ENCODE data around the gene JOSD1.
A peak's percentile ranks its signal among the peaks of the same experiment; 100 is the strongest.

Gene JOSD1

DNA sequence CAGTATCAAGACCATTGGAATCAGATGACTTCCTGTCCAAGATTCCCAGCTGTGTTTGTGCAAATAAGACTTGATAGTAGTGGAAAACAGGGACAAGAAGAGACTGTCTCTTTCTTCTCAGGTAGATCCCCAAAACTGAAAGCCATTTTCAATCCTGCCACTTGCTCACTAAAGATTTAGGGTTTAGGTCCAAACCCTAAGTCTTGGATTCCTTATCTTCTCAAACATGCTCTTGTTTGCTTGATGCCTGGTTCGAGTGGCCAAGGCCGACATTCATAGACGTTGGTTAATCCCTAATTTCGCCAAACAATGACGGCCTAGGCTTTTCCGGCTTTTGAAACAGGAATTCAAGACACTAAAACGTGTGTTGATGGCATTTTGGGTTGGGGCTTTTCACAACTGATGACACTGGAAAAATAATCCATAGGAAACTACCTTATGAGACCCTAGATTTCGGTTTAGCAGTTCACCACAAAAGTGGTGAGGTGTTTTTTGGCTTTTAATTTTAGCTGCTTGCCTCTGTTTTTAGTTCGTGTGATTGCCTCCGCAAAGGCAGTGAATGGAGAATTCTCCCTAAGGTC lies 4.0 kb upstream of the JOSD1 start:
- Histone ChIP-seq H4K20me1 (ENCODE audit: insufficient read depth) (no peaks in the 10 kb centered on the region; the same call in 1 of the 2 replicates), H3K4me2 (peak overlapping the region; percentile 97), H3K4me3 (IDR thresholded peaks at IDR 0.05; ENCODE audit: insufficient read depth, low read depth, low read length) (no peak overlapping the region), H2AFZ (ENCODE audit: low read depth) (peak overlapping the region; percentile 86), H3K79me2 (ENCODE audit: insufficient read depth, low read depth) (peaks cover 40% of the 10 kb centered on the region), H3K36me3 (ENCODE audit: insufficient read depth) (no peaks in the 10 kb centered on the region), H3K27ac (peak overlapping the region; percentile 93), H3K4me1 (ENCODE audit: low read depth, poor library complexity, severe bottlenecking) (peaks cover 33% of the 10 kb centered on the region), H3K27me3 (ENCODE audit: insufficient read depth, low read depth) (no peaks in the 10 kb centered on the region), H3K9ac (peak overlapping the region; percentile 83)
- TF ChIP-seq, protein P1, sequence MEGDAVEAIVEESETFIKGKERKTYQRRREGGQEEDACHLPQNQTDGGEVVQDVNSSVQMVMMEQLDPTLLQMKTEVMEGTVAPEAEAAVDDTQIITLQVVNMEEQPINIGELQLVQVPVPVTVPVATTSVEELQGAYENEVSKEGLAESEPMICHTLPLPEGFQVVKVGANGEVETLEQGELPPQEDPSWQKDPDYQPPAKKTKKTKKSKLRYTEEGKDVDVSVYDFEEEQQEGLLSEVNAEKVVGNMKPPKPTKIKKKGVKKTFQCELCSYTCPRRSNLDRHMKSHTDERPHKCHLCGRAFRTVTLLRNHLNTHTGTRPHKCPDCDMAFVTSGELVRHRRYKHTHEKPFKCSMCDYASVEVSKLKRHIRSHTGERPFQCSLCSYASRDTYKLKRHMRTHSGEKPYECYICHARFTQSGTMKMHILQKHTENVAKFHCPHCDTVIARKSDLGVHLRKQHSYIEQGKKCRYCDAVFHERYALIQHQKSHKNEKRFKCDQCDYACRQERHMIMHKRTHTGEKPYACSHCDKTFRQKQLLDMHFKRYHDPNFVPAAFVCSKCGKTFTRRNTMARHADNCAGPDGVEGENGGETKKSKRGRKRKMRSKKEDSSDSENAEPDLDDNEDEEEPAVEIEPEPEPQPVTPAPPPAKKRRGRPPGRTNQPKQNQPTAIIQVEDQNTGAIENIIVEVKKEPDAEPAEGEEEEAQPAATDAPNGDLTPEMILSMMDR (conservative IDR thresholded peaks at IDR 0.05; ENCODE audit: low read depth, low read length) = no peak

DNA sequence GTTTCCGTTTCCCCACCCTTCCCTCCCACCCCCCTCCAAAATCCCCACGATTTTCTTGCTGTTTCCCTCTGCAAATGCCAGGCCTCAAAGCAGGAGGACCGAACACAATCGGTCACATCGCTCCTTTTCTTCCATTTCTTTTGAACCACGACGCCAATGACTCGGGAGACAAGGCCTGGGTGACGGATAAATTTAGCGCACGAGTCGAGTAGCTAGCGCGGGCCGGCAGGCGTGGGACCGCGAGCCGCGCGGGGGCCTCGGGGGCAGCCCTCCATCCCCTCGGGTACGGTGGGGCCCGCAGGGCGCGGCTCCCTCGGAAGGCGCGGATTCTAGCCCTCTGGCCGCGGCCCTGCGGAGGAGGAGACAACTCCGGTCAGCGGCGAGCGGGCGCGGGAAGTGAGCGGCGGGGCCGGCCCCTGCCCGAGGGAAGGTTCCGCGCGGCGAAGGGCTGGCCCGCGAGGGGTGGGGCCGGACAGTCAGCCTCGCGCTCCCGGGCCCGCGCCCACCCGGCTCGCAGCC lies 414 bp downstream of the JOSD1 start:
- Histone ChIP-seq H2AFZ (ENCODE audit: low read depth) (peak overlapping the region; percentile 80), H3K27ac (peak overlapping the region; percentile 84), H3K36me3 (ENCODE audit: insufficient read depth) (no peaks in the 10 kb centered on the region), H3K4me3 (IDR thresholded peaks at IDR 0.05; ENCODE audit: insufficient read depth, low read depth, low read length) (no peak overlapping the region), H3K4me1 (ENCODE audit: low read depth, poor library complexity, severe bottlenecking) (peaks cover 41% of the 10 kb centered on the region), H3K79me2 (ENCODE audit: insufficient read depth, low read depth) (peaks cover 36% of the 10 kb centered on the region), H3K4me2 (peak overlapping the region; percentile 68), H4K20me1 (ENCODE audit: insufficient read depth) (no peaks in the 10 kb centered on the region), H3K9ac (peak overlapping the region; percentile 95), H3K27me3 (ENCODE audit: insufficient read depth, low read depth) (no peaks in the 10 kb centered on the region)
- TF ChIP-seq, protein P1 (conservative IDR thresholded peaks at IDR 0.05; ENCODE audit: low read depth, low read length) = no peak

DNA sequence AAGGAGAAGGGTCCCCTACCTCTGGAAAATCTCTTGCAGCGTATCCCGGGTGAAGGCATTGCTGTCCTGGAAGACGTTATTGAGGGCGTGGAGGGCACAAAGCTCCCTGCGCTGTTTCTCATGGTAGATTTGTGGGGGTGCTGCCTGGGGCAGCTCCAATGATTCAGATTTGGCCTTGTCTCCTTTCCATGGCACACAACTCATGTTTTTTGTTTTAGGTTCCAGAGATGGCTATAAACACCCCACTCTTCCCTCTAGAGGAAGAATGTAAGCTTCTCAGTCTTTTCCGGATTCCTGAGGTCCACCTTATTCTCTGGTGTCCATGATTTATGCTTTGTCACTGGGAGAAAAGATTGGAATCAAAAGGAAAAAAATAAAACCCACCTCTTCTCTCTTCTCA lies 959 bp downstream of the JOSD1 start:
- Histone ChIP-seq H3K4me3 (IDR thresholded peaks at IDR 0.05; ENCODE audit: insufficient read depth, low read depth, low read length) (no peak overlapping the region), H3K4me2 (peak overlapping the region; percentile 68), H2AFZ (ENCODE audit: low read depth) (no peak overlapping the region), H3K79me2 (ENCODE audit: insufficient read depth, low read depth) (peaks cover 36% of the 10 kb centered on the region), H3K36me3 (ENCODE audit: insufficient read depth) (no peaks in the 10 kb centered on the region), H4K20me1 (ENCODE audit: insufficient read depth) (no peaks in the 10 kb centered on the region), H3K27ac (peak overlapping the region; percentile 84; the same call in 1 of the 2 replicates), H3K9ac (peak overlapping the region; percentile 95; the same call in 1 of the 2 replicates), H3K4me1 (ENCODE audit: low read depth, poor library complexity, severe bottlenecking) (peaks cover 39% of the 10 kb centered on the region), H3K27me3 (ENCODE audit: insufficient read depth, low read depth) (no peaks in the 10 kb centered on the region)
- TF ChIP-seq, protein P1 (conservative IDR thresholded peaks at IDR 0.05; ENCODE audit: low read depth, low read length) = no peak

DNA sequence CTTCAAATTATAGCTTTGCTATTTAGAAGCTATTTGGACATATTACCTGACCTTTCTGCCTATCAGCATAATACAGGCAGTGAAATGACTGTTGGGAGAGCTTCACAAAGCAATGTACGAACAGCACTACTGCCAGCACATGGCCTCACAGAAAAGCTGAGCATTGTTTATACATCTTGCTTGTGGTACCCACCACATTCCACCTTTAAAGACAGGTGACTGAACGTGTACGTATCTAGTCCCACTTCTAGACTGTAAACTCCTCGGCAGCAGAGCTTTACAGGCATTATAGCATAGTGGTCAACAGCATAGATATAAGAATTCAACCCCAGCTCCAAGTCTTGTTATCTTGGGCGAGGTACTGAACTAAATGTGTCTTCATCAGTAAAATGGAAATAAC lies 1.6 kb downstream of the JOSD1 start:
- no peak overlapping the region for H3K27ac ChIP-seq
- H2AFZ ChIP-seq (ENCODE audit: low read depth) = no peak overlapping the region
- peaks cover 36% of the 10 kb centered on the region for H3K79me2 ChIP-seq (ENCODE audit: insufficient read depth, low read depth)
- H3K4me1 ChIP-seq (ENCODE audit: low read depth, poor library complexity, severe bottlenecking) = peaks cover 34% of the 10 kb centered on the region
- TF ChIP-seq, protein P1 (conservative IDR thresholded peaks at IDR 0.05; ENCODE audit: low read depth, low read length) = no peak
- peak overlapping the region; percentile 95; the same call in 1 of the 2 replicates for H3K9ac ChIP-seq
- H3K4me3 ChIP-seq (IDR thresholded peaks at IDR 0.05; ENCODE audit: insufficient read depth, low read depth, low read length) = no peak overlapping the region
- no peaks in the 10 kb centered on the region for H3K36me3 ChIP-seq (ENCODE audit: insufficient read depth)
- no peaks in the 10 kb centered on the region for H3K27me3 ChIP-seq (ENCODE audit: insufficient read depth, low read depth)
- no peaks in the 10 kb centered on the region for H4K20me1 ChIP-seq (ENCODE audit: insufficient read depth)
- H3K4me2 ChIP-seq = peak overlapping the region; percentile 68

All from KMS-11 (cell line).